Suppressor macrophage treated with lipopolysaccharide for 4 hours (primary cell): ENCODE measurements around the gene C5orf34.
"Not testable (repeated sequence)": the region's sequence is repeated elsewhere in the genome, so short reads cannot be mapped to it uniquely, and the experiment has no call there.

ENCODE experiments used
- DNase-seq: peaks from one replicate; pipeline ENCODE4 v3.0.0-alpha.2; 2020

The C5orf34 gene

GRCh38 chr5:43514816-43515677 is at the start of gene C5orf34:
C5orf34 (minus strand) TSS chr5:43515148; CDS start chr5:43509339, 5,809 bp downstream.
- DNase-seq: peak; percentile 99

GRCh38 chr5:43564289-43564850 is 49.4 kb upstream of the C5orf34 start:
- no peak for DNase-seq

GRCh38 chr5:43563321-43563720 is 48.4 kb upstream of the C5orf34 start:
- no peak for DNase-seq

- no peak for DNase-seq
Observed at GRCh38 chr5:43561356-43561755, 46.4 kb upstream of the C5orf34 start.

GRCh38 chr5:43560128-43560527 is 45.2 kb upstream of the C5orf34 start:
- DNase-seq: no peak

- peak; percentile 88 for DNase-seq
Observed at GRCh38 chr5:43556857-43557542, 42.1 kb upstream of the C5orf34 start, which contains the start of gene PAIP1. PAIP1 (minus strand) TSS chr5:43557077; CDS start chr5:43556846, 231 bp downstream.

GRCh38 chr5:43556607-43556856 is 41.6 kb upstream of the C5orf34 start:
- DNase-seq: not testable (repeated sequence)

- peak; percentile 59 for DNase-seq
Observed at GRCh38 chr5:43555895-43556606, 41.1 kb upstream of the C5orf34 start.

- no peak for DNase-seq
Observed at GRCh38 chr5:43554497-43554896, 39.5 kb upstream of the C5orf34 start.

- DNase-seq: no peak
Observed at GRCh38 chr5:43553381-43553780, 38.4 kb upstream of the C5orf34 start.

GRCh38 chr5:43551731-43552130 is 36.8 kb upstream of the C5orf34 start:
- no peak for DNase-seq

- not testable (repeated sequence) for DNase-seq
Observed at GRCh38 chr5:43549272-43549671, 34.3 kb upstream of the C5orf34 start.

- DNase-seq: no peak
Observed at GRCh38 chr5:43548358-43548757, 33.4 kb upstream of the C5orf34 start.

GRCh38 chr5:43547532-43547931 is 32.6 kb upstream of the C5orf34 start:
- DNase-seq: no peak

GRCh38 chr5:43543434-43543833 is 28.5 kb upstream of the C5orf34 start:
- DNase-seq: no peak

GRCh38 chr5:43540746-43541145 is 25.8 kb upstream of the C5orf34 start:
- DNase-seq: no peak

- DNase-seq: no peak
Observed at GRCh38 chr5:43536972-43537371, 22.0 kb upstream of the C5orf34 start.

- no peak for DNase-seq
Observed at GRCh38 chr5:43533646-43534045, 18.7 kb upstream of the C5orf34 start.

- no peak for DNase-seq
Observed at GRCh38 chr5:43530648-43531047, 15.7 kb upstream of the C5orf34 start.

GRCh38 chr5:43523662-43524072 is 8.7 kb upstream of the C5orf34 start:
- no peak for DNase-seq

- DNase-seq: no peak
Observed at GRCh38 chr5:43520615-43521014, 5.7 kb upstream of the C5orf34 start.

- peak; percentile 9 for DNase-seq
Observed at GRCh38 chr5:43515678-43516048, 715 bp upstream of the C5orf34 start.

GRCh38 chr5:43514471-43514815 is 505 bp downstream of the C5orf34 start:
- no peak for DNase-seq

GRCh38 chr5:43514025-43514424 is 923 bp downstream of the C5orf34 start:
- DNase-seq: no peak
